K562 (cell line): ENCODE measurements around the gene KHDC1. TPM values are rescaled to one million over a fixed set of nuclear protein-coding genes. Genes with fewer than 3 reads are reported as not detected.

ENCODE experiments used
- ARID3B ChIP-seq: fragments of 250-450 bp; sonication (Bioruptor Pico); IDR thresholded peaks from 2 replicates; pipeline ENCODE4 v1.4.0; 2020; ENCODE audit warnings: borderline replicate concordance
- BRD9 ChIP-seq: fragments of 450-650 bp; IDR thresholded peaks from 2 replicates; pipeline ENCODE4 v1.6.1; 2018; ENCODE audit warnings: low read depth; ENCODE audit not compliant: partially characterized antibody
- CBX2 ChIP-seq: fragments of 200-600 bp; sonication (generic); IDR thresholded peaks from one replicate; pipeline ENCODE4 v1.6.1; 2012; ENCODE audit warnings: mild to moderate bottlenecking, low read length, inconsistent platforms; ENCODE audit not compliant: insufficient read depth, poor library complexity, severe bottlenecking
- CSDE1 ChIP-seq, 2 experiments: fragments of 450-650 bp; IDR thresholded peaks; 2 replicates each; pipeline ENCODE4 v1.6.1; 2016; ENCODE audit warnings: mild to moderate bottlenecking in 1 of 2
- DEAF1 ChIP-seq: fragments of 450-650 bp; formaldehyde crosslinking; IDR thresholded peaks from 2 replicates; pipeline ENCODE4 v1.4.0; 2020; ENCODE audit warnings: mild to moderate bottlenecking, moderate library complexity
- E2F8 ChIP-seq: fragments of 450-650 bp; IDR thresholded peaks from 2 replicates; pipeline ENCODE4 v1.7.1; 2018; ENCODE audit warnings: mild to moderate bottlenecking, low read depth; ENCODE audit not compliant: partially characterized antibody
- GABPB1 ChIP-seq: sonication (generic); formaldehyde crosslinking; IDR thresholded peaks from 2 replicates; pipeline ENCODE4 v1.8.0; 2022; ENCODE audit warnings: mild to moderate bottlenecking, missing genetic modification reagents
- MBD1 ChIP-seq: fragments of 250-450 bp; sonication (Bioruptor Pico); IDR thresholded peaks from 2 replicates; pipeline ENCODE4 v1.8.0; 2022; ENCODE audit warnings: inconsistent platforms
- MIER1 ChIP-seq: fragments of 450-650 bp; IDR thresholded peaks from 2 replicates; pipeline ENCODE4 v1.6.1; 2016; ENCODE audit warnings: antibody characterized with exemption, mild to moderate bottlenecking, low read depth
- NONO ChIP-seq, 2 experiments: fragments of 200-400 bp in 1 of 2; fragments of 450-650 bp in 1 of 2; formaldehyde crosslinking in 1 of 2; IDR thresholded peaks; 2 replicates each; pipeline ENCODE4 v1.6.1; 2017; ENCODE audit warnings: low read depth in 2 of 2, mild to moderate bottlenecking in 2 of 2, moderate library complexity in 2 of 2, low read length in 1 of 2
- PHTF2 ChIP-seq: fragments of 250-450 bp; sonication (Bioruptor Pico); IDR thresholded peaks from 2 replicates; pipeline ENCODE4 v1.5.0; 2021; ENCODE audit warnings: mild to moderate bottlenecking
- PURB ChIP-seq: sonication (generic); formaldehyde crosslinking; IDR thresholded peaks from 2 replicates; pipeline ENCODE4 v1.9.0; 2021; ENCODE audit warnings: low read depth, mild to moderate bottlenecking, missing genetic modification reagents
- RB1 ChIP-seq: fragments of 450-650 bp; IDR thresholded peaks from 2 replicates; pipeline ENCODE4 v1.6.1; 2017; ENCODE audit warnings: low read depth, mild to moderate bottlenecking
- XRCC4 ChIP-seq: IDR thresholded peaks from one replicate; pipeline ENCODE4 v1.6.1; 2011; ENCODE audit not compliant: insufficient read depth, insufficient read length; ENCODE audit errors: extremely low read depth
- ZBTB26 ChIP-seq: fragments of 450-650 bp; formaldehyde crosslinking; IDR thresholded peaks from 2 replicates; pipeline ENCODE4 v1.4.0; 2022; ENCODE audit warnings: missing genetic modification characterization
- ZBTB8A ChIP-seq: fragments of 450-650 bp; IDR thresholded peaks from 2 replicates; pipeline ENCODE4 v1.6.1; 2018; ENCODE audit warnings: mild to moderate bottlenecking, moderate library complexity; ENCODE audit not compliant: partially characterized antibody
- ZNF124 ChIP-seq: sonication (generic); formaldehyde crosslinking; IDR thresholded peaks from 2 replicates; pipeline ENCODE4 v1.8.1; 2022; ENCODE audit warnings: missing genetic modification reagents
- ZNF24 ChIP-seq: fragments of 450-650 bp; IDR thresholded peaks from 2 replicates; pipeline ENCODE4 v1.6.1; 2016
- ZNF354B ChIP-seq: fragments of 250-450 bp; sonication (Bioruptor Pico); IDR thresholded peaks from 2 replicates; pipeline ENCODE4 v1.4.0; 2020
- ZNF436 ChIP-seq: fragments of 250-450, 450-650 bp; sonication (Bioruptor Pico); formaldehyde crosslinking; IDR thresholded peaks from 2 replicates; pipeline ENCODE4 v1.7.0; 2020; ENCODE audit warnings: mild to moderate bottlenecking
- polyA plus RNA-seq, 8 experiments: library from polyadenylated mRNA; depleted of rRNA in 4 of 8; stranded (reverse) in 5 of 8; unstranded in 3 of 8; fragments of >200 nt; fragmentation: Nextera tagmentation in 2 of 8; fragmentation: Illumina TruSeq in 1 of 8; extraction: Ambion mirVana in 2 of 8; extraction: Trizol in 1 of 8; gene quantifications; 2 replicates each; pipeline versions ENCODE4 v1.2.1 to v1.2.3, GENCODE V29; 2011 to 2014; ENCODE audit warnings: inconsistent platforms in 1 of 8, missing spikeins in 1 of 8
- total RNA-seq, 7 experiments: library from RNA; depleted of rRNA in 6 of 7; stranded (reverse); fragments of >200 nt in 6 of 7; fragmentation: Illumina TruSeq in 2 of 7; extraction: Trizol in 2 of 7; gene quantifications; 2 replicates each; pipeline versions ENCODE4 v1.2.1 to v1.2.3, GENCODE V29; 2011 to 2021; ENCODE audit warnings: low replicate concordance in 1 of 7

KHDC1 gene
- total and polyA plus RNA-seq, 9 of the 15 experiments (the other 6 are each of a cell fraction or from before 2014, with no cell fraction given), result 2.5 to 19.5 (median 8.0) TPM

GRCh38 chr6:73309785-73310502 is 46.9 kb upstream of the KHDC1 start (continued):
- TF ChIP-seq ZBTB8A (no peak), MIER1 (no peak), GABPB1 (no peak; the same call in 1 of the 2 replicates), MBD1 (CRISPR knock-in tag) (no peak), XRCC4 (no peak), DEAF1 (CRISPR knock-in tag) (no peak), CBX2 (no peak), ARID3B (CRISPR knock-in tag) (no peak), ZNF24 (no peak), PURB (CRISPR knock-in tag) (no peak), ZNF354B (CRISPR knock-in tag) (no peak), BRD9 (peak; percentile 22), ZBTB26 (CRISPR knock-in tag) (no peak), ZNF436 (CRISPR knock-in tag) (no peak), NONO (IDR thresholded peaks at IDR 0.05; ENCODE audit: low read depth in 2 of 2, low read length in 1 of 2) (0 out of 4 replicates have a peak, but pooled peaks of 1 of the 2 experiments have one; percentile 17), ZNF124 (no peak), CSDE1 (IDR thresholded peaks at IDR 0.05) (no peak), E2F8 (peak; percentile 18), RB1 (peak; percentile 47; the same call in 1 of the 2 replicates), PHTF2 (no peak)
